H1 (cell line): Measurements from ENCODE around the gene MUC2. TPM values are rescaled to one million over a fixed set of nuclear protein-coding genes. Genes with fewer than 3 reads are reported as not detected.

Source experiments
- CTCF ChIA-PET: fragments of 300-600 bp; sonication (Branson Sonifier 250); formaldehyde crosslinking; loops from one replicate; lab custom pipeline; 2021; ENCODE audit not compliant: partially characterized antibody; lab: Charles Lee
- POLR2A ChIA-PET: fragments of 300-600 bp; sonication (Branson Sonifier 250); formaldehyde crosslinking; loops from one replicate; lab custom pipeline; 2021; ENCODE audit warnings: inconsistent platforms; ENCODE audit not compliant: partially characterized antibody; lab: Charles Lee
- DNase-seq, 2 experiments: peaks; one replicate each; pipeline versions ENCODE4 v3.0.0 to v3.0.0-alpha.2; 2010 to 2022; ENCODE audit warnings: low spot score in 2 of 2, low read depth in 1 of 2, mixed read lengths in 1 of 2
- FAIRE-seq: peaks from 2 replicates; lab custom pipeline; 2011; peaks lifted over from hg19 to GRCh38; lab: Jason Lieb, UNC
- H2AFZ ChIP-seq: 2 replicates; pipeline ENCODE4 v1.8.1; 2012; ENCODE audit warnings: low read length, inconsistent platforms
- H2AK5ac ChIP-seq: 2 replicates; pipeline ENCODE4 v1.6.1; 2013; ENCODE audit warnings: low read depth, low read length
- H2BK120ac ChIP-seq: replicated peaks from 2 replicates; pipeline ENCODE3; 2013; ENCODE audit warnings: low read depth, low read length, inconsistent platforms
- H2BK12ac ChIP-seq: 2 replicates; pipeline ENCODE4 v1.6.1; 2013; ENCODE audit warnings: low read depth, low read length
- H2BK15ac ChIP-seq: 2 replicates; pipeline ENCODE4 v1.6.1; 2013; ENCODE audit warnings: low read length
- H2BK20ac ChIP-seq: 2 replicates; pipeline ENCODE4 v1.6.1; 2013; ENCODE audit warnings: low read length
- H2BK5ac ChIP-seq: 2 replicates; pipeline ENCODE4 v1.6.1; 2013; ENCODE audit warnings: low read depth, low read length
- H3K14ac ChIP-seq: 2 replicates; pipeline ENCODE4 v1.6.1; 2013; ENCODE audit warnings: inconsistent platforms; ENCODE audit not compliant: insufficient read length
- H3K18ac ChIP-seq: 2 replicates; pipeline ENCODE4 v1.6.1; 2013; ENCODE audit warnings: low read length; ENCODE audit errors: extremely low read depth
- H3K23ac ChIP-seq: 2 replicates; pipeline ENCODE4 v1.6.1; 2013; ENCODE audit warnings: inconsistent platforms; ENCODE audit not compliant: insufficient read length
- H3K23me2 ChIP-seq: 2 replicates; pipeline ENCODE4 v1.6.1; 2013; ENCODE audit warnings: low read depth, low read length
- H3K27ac ChIP-seq: 2 replicates; pipeline ENCODE4 v1.6.1; 2011; ENCODE audit warnings: low read depth, low read length, inconsistent platforms
- H3K27me3 ChIP-seq, 4 experiments: replicated peaks in 1 of 4; 1 replicate in 1 of 4; 2 replicates in 3 of 4; pipeline versions ENCODE4 v1.6.1 to v1.8.1; 2011 to 2013; ENCODE audit warnings: low read length in 3 of 4, mild to moderate bottlenecking in 3 of 4, inconsistent platforms in 2 of 4, mixed read lengths in 2 of 4, moderate library complexity in 1 of 4; ENCODE audit not compliant: control insufficient read depth in 3 of 4, insufficient read depth in 3 of 4; ENCODE audit errors: extremely low read depth in 1 of 4
- H3K36me3 ChIP-seq, 4 experiments: 2 replicates each; pipeline versions ENCODE4 v1.6.1 to v1.8.1; 2011 to 2013; ENCODE audit warnings: mild to moderate bottlenecking in 4 of 4, low read length in 3 of 4, moderate library complexity in 2 of 4, control low read depth in 1 of 4, inconsistent platforms in 1 of 4; ENCODE audit not compliant: insufficient read depth in 4 of 4, control insufficient read depth in 2 of 4
- H3K4ac ChIP-seq: replicated peaks from 2 replicates; pipeline ENCODE3; 2013; ENCODE audit warnings: low read length, low read depth, mixed read lengths, inconsistent platforms; ENCODE audit not compliant: insufficient read length
- H3K4me1 ChIP-seq, 4 experiments: replicated peaks in 1 of 4; 1 replicate in 1 of 4; 2 replicates in 3 of 4; pipeline versions ENCODE4 v1.6.1 to v1.8.1; 2011 to 2013; ENCODE audit warnings: low read length in 3 of 4, inconsistent platforms in 2 of 4, mixed read lengths in 1 of 4; ENCODE audit not compliant: insufficient read depth in 4 of 4, control insufficient read depth in 3 of 4
- H3K4me2 ChIP-seq, 2 experiments: 2 replicates each; pipeline versions ENCODE4 v1.6.1 to v1.8.1; 2011 to 2013; ENCODE audit warnings: low read depth in 2 of 2, low read length in 2 of 2, control low read depth in 1 of 2, inconsistent platforms in 1 of 2, mild to moderate bottlenecking in 1 of 2; ENCODE audit not compliant: insufficient read depth in 1 of 2
- H3K4me3 ChIP-seq, 4 experiments: fragments of 200-600, 300-600 bp in 1 of 4; sonication (generic), shearing (Covaris generic), sonication (Bioruptor Twin) in 1 of 4; 2 replicates each; pipeline versions ENCODE4 v1.5.1 to v1.8.1; 2011 to 2016; ENCODE audit warnings: low read length in 4 of 4, low read depth in 3 of 4, control low read depth in 2 of 4, inconsistent platforms in 2 of 4, mild to moderate bottlenecking in 2 of 4, mixed read lengths in 1 of 4, moderate library complexity in 1 of 4; ENCODE audit not compliant: insufficient read depth in 2 of 4; ENCODE audit errors: extremely low read depth in 1 of 4
- H3K56ac ChIP-seq: replicated peaks from 2 replicates; pipeline ENCODE3; 2013; ENCODE audit warnings: low read depth, mild to moderate bottlenecking, mixed read lengths, low read length, inconsistent platforms; ENCODE audit not compliant: insufficient read length
- H3K79me1 ChIP-seq: 2 replicates; pipeline ENCODE4 v1.6.1; 2013; ENCODE audit warnings: low read depth, low read length, control low read depth
- H3K79me2 ChIP-seq, 2 experiments: 2 replicates each; pipeline versions ENCODE4 v1.6.1 to v1.8.1; 2012 to 2013; ENCODE audit warnings: low read length in 2 of 2, mild to moderate bottlenecking in 2 of 2, inconsistent platforms in 1 of 2; ENCODE audit not compliant: insufficient read depth in 2 of 2, control insufficient read depth in 1 of 2
- H3K9ac ChIP-seq, 4 experiments: replicated peaks in 1 of 4; 1 replicate in 1 of 4; 2 replicates in 3 of 4; pipeline versions ENCODE4 v1.6.1 to v1.8.1; 2011 to 2013; ENCODE audit warnings: low read depth in 3 of 4, low read length in 3 of 4, control low read depth in 2 of 4, mild to moderate bottlenecking in 2 of 4, moderate library complexity in 2 of 4, inconsistent platforms in 1 of 4; ENCODE audit errors: extremely low read depth in 1 of 4
- H3K9me3 ChIP-seq, 2 experiments: 2 replicates each; pipeline versions ENCODE4 v1.6.1 to v1.8.1; 2012 to 2013; ENCODE audit warnings: mild to moderate bottlenecking in 2 of 2, moderate library complexity in 2 of 2, control low read depth in 1 of 2, inconsistent platforms in 1 of 2, low read depth in 1 of 2, low read length in 1 of 2, mixed read lengths in 1 of 2; ENCODE audit not compliant: insufficient read depth in 2 of 2
- H4K20me1 ChIP-seq, 2 experiments: replicated peaks in 1 of 2; 2 replicates each; pipeline versions ENCODE3 to v1.8.1; 2011 to 2013; ENCODE audit warnings: inconsistent platforms in 2 of 2, low read length in 2 of 2, mild to moderate bottlenecking in 1 of 2; ENCODE audit not compliant: insufficient read depth in 2 of 2, control insufficient read depth in 1 of 2
- H4K5ac ChIP-seq: 2 replicates; pipeline ENCODE4 v1.6.1; 2013; ENCODE audit warnings: low read length, low read depth, mixed read lengths, inconsistent platforms; ENCODE audit not compliant: insufficient read length
- H4K8ac ChIP-seq: 2 replicates; pipeline ENCODE4 v1.8.0; 2013; ENCODE audit warnings: mild to moderate bottlenecking, moderate library complexity, low read length, inconsistent platforms; ENCODE audit not compliant: insufficient read depth; ENCODE audit errors: extremely low read depth
- H4K91ac ChIP-seq: replicated peaks from 2 replicates; pipeline ENCODE3; 2013; ENCODE audit warnings: low read length, mixed read lengths, inconsistent platforms; ENCODE audit not compliant: insufficient read length
- ATF3 ChIP-seq: IDR thresholded peaks from 2 replicates; pipeline ENCODE4 v1.6.1; 2011; ENCODE audit warnings: low read depth, mild to moderate bottlenecking, low read length; ENCODE audit not compliant: insufficient read depth
- BACH1 ChIP-seq: IDR thresholded peaks from 2 replicates; pipeline ENCODE4 v1.6.1; 2012; ENCODE audit warnings: low read length, improper control_type of control experiment
- GABPA ChIP-seq: IDR thresholded peaks from 2 replicates; pipeline ENCODE4 v1.6.1; 2011; ENCODE audit warnings: mild to moderate bottlenecking, low read length, moderate library complexity, borderline replicate concordance; ENCODE audit not compliant: insufficient read depth
- SAP30 ChIP-seq: fragments of 300-600 bp; sonication (generic); IDR thresholded peaks from 2 replicates; pipeline ENCODE4 v1.7.1; 2012; ENCODE audit warnings: low read length, moderate library complexity, mild to moderate bottlenecking, inconsistent platforms; ENCODE audit not compliant: insufficient read depth, insufficient replicate concordance
- SIN3A ChIP-seq, 2 experiments: IDR thresholded peaks in 1 of 2; conservative IDR thresholded peaks in 1 of 2; 2 replicates each; pipeline ENCODE4 v1.6.1; 2011 to 2012; ENCODE audit warnings: low read length in 2 of 2, improper control_type of control experiment in 1 of 2, low read depth in 1 of 2, mild to moderate bottlenecking in 1 of 2
- SP2 ChIP-seq: IDR thresholded peaks from 2 replicates; pipeline ENCODE4 v1.6.1; 2012; ENCODE audit warnings: mild to moderate bottlenecking, low read length, inconsistent platforms
- WGBS, 2 experiments: shearing (Covaris generic) in 1 of 2; methylation state at CpG; one replicate each; pipeline versions ENCODE4 v1.1.6 to v1.1.7; 2013 to 2015; ENCODE audit warnings: low lambda C conversion rate in 2 of 2, mixed read lengths in 2 of 2, inconsistent platforms in 1 of 2, low coverage in 1 of 2, missing lambda C conversion rate in 1 of 2; ENCODE audit not compliant: insufficient replicate concordance in 2 of 2, insufficient coverage in 1 of 2, insufficient read length in 1 of 2; ENCODE audit errors: extremely low coverage in 1 of 2, missing lambda C conversion rate in 1 of 2; 5-methylcytosine and 5-hydroxymethylcytosine counted together
- polyA plus RNA-seq, 7 experiments: library from polyadenylated mRNA; depleted of rRNA in 3 of 7; stranded (reverse) in 5 of 7; unstranded in 2 of 7; fragments of >200 nt in 5 of 7; fragments of 200-250 nt in 2 of 7; gene quantifications; 1 replicate in 5 of 7; 2 replicates in 1 of 7; 4 replicates in 1 of 7; pipeline versions ENCODE4 v1.2.1 to v1.2.3, GENCODE V29; 2011 to 2013; ENCODE audit warnings: missing spikeins in 2 of 7, mixed read lengths in 2 of 7
- total RNA-seq: library from RNA; stranded (reverse); fragmentation: NEBNext Ultra II Directional; extraction: Animal tissue kit (Norgen Biotek cat#: 25700); gene quantifications from 2 replicates; pipeline ENCODE4 v1.2.1, GENCODE V29; 2021

Gene MUC2
- total and polyA plus RNA-seq, 2 of the 8 experiments (the other 6 are each of a cell fraction or from before 2014, with no cell fraction given) = not detected

GRCh38 chr11:1055109-1055703 is 19.5 kb upstream of the MUC2 start:
- H2AK5ac ChIP-seq = no peak overlapping the region
- H4K91ac ChIP-seq = no peak overlapping the region
- H3K79me1 ChIP-seq = no peaks in the 10 kb centered on the region
- no peaks in the 10 kb centered on the region for H3K36me3 ChIP-seq
- no peak overlapping the region for H3K9ac ChIP-seq
- H3K9me3 ChIP-seq = no peaks in the 10 kb centered on the region
- FAIRE-seq (no peak), DNase-seq (no peak)
- no peak overlapping the region for H3K27ac ChIP-seq
- 93% methylated on average over 15 of the region's 17 CpGs; no CpG with 5 or more reads in 1 of the 2 experiments for WGBS, 2 experiments
- H4K8ac ChIP-seq = no peak overlapping the region
- no peak overlapping the region for H2AFZ ChIP-seq
- H3K18ac ChIP-seq = no peak overlapping the region
- no peak overlapping the region for H2BK5ac ChIP-seq
- H3K4me3 ChIP-seq = no peak overlapping the region
- H3K23ac ChIP-seq = no peak overlapping the region
- no peaks in the 10 kb centered on the region for H3K4me1 ChIP-seq
- H2BK120ac ChIP-seq = no peak overlapping the region
- H3K4me2 ChIP-seq = no peak overlapping the region
- H2BK20ac ChIP-seq = no peak overlapping the region
- no peaks in the 10 kb centered on the region for H3K23me2 ChIP-seq
- ChIA-PET CTCF (interaction anchor here (0.9 to 1.7 kb wide), 3 partner anchors 13 to 204 kb away, joined by 3 to 5 read pairs (median 4); no protein-coding TSS in a partner anchor), POLR2A (no interaction called here)
- H3K79me2 ChIP-seq = no peaks in the 10 kb centered on the region
- H3K56ac ChIP-seq = no peak overlapping the region
- H4K20me1 ChIP-seq = peaks cover 0 to 3% of the 10 kb centered on the region in 2 experiments
- no peak overlapping the region for H3K14ac ChIP-seq
- H4K5ac ChIP-seq = no peak overlapping the region
- no peak overlapping the region for H3K4ac ChIP-seq
- H3K27me3 ChIP-seq = no peaks in the 10 kb centered on the region
- no peak overlapping the region for H2BK15ac ChIP-seq
- H2BK12ac ChIP-seq = no peak overlapping the region
- TF ChIP-seq BACH1 (no peak), SP2 (no peak), SAP30 (no peak), GABPA (no peak), SIN3A (conservative IDR thresholded peaks at IDR 0.05 in 1 of 2, IDR thresholded peaks at IDR 0.05 in 1 of 2; ENCODE audit: low read depth in 1 of 2, low read length in 2 of 2) (no peak), ATF3 (no peak)
